Measurements from ENCODE around the gene GAL3ST2. TPM values are rescaled to one million over a fixed set of nuclear protein-coding genes. Genes with fewer than 3 reads are reported as not detected.

Gene GAL3ST2
- polyA plus RNA-seq, 1 donor from 2014 or later = not detected

DNA sequence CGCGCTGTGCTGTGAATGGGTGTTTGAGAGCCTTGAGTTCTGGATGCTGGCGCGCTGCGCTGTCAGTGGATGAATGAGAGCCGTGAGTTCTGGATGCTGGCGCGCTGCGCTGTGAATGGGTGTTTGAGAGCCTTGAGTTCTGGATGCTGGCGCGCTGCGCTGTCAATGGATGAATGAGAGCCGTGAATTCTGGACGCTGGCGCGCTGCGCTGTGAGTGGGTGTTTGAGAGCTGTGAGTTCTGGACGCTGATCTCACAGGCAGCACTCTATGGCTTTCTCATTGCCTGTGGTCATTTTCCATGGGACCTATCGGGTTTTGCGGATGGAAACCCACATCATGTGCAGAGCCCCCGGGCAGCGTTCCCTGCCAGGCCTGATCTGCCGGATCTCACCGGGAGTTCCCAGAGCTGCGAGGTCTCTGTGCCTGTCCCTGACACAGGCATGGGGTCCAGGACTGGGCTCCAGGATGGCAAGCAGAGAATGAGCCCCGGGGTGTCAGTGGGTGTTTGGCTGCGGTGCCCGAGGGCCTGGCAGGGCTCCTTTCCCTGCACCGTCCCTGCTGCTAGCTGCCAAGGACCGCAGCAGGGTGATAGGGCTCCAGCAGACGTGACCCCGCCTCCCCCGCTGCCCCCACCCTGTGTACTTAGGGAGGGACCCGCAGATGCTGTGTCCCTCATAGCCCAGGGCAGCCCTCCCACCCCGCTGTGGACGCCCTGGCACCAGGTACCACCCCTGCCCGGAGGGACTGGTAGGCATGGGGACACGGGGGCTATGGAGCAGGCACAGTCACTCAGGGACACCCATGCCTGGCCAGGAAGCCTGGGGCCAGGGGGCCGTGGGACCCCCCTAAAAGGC lies 72.4 kb downstream of the GAL3ST2 start:
- no peaks in the 10 kb centered on the region for H3K79me2 ChIP-seq (replicated peaks; ENCODE audit: insufficient read depth, low read length)
- H3K36me3 ChIP-seq (ENCODE audit: insufficient read depth, low read length) = no peaks in the 10 kb centered on the region
- H3K4me3 ChIP-seq (ENCODE audit: low read length) = no peak overlapping the region
- no peak overlapping the region for H3K27ac ChIP-seq (ENCODE audit: low read length)
- H4K20me1 ChIP-seq (ENCODE audit: insufficient read depth) = no peaks in the 10 kb centered on the region
- no peak for TF ChIP-seq EZH2 (IDR thresholded peaks at IDR 0.05; ENCODE audit: borderline replicate concordance, insufficient read depth, low read length, poor library complexity, severe bottlenecking)
- TF ChIP-seq, protein P1, sequence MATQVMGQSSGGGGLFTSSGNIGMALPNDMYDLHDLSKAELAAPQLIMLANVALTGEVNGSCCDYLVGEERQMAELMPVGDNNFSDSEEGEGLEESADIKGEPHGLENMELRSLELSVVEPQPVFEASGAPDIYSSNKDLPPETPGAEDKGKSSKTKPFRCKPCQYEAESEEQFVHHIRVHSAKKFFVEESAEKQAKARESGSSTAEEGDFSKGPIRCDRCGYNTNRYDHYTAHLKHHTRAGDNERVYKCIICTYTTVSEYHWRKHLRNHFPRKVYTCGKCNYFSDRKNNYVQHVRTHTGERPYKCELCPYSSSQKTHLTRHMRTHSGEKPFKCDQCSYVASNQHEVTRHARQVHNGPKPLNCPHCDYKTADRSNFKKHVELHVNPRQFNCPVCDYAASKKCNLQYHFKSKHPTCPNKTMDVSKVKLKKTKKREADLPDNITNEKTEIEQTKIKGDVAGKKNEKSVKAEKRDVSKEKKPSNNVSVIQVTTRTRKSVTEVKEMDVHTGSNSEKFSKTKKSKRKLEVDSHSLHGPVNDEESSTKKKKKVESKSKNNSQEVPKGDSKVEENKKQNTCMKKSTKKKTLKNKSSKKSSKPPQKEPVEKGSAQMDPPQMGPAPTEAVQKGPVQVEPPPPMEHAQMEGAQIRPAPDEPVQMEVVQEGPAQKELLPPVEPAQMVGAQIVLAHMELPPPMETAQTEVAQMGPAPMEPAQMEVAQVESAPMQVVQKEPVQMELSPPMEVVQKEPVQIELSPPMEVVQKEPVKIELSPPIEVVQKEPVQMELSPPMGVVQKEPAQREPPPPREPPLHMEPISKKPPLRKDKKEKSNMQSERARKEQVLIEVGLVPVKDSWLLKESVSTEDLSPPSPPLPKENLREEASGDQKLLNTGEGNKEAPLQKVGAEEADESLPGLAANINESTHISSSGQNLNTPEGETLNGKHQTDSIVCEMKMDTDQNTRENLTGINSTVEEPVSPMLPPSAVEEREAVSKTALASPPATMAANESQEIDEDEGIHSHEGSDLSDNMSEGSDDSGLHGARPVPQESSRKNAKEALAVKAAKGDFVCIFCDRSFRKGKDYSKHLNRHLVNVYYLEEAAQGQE (IDR thresholded peaks at IDR 0.05; ENCODE audit: borderline replicate concordance) = no peak
- no peak for TF ChIP-seq TAF1 (IDR thresholded peaks at IDR 0.05; ENCODE audit: low read depth)
- TF ChIP-seq SMC3 (conservative IDR thresholded peaks at IDR 0.05; ENCODE audit: poor library complexity) = no peak
- TF ChIP-seq RAD21 (conservative IDR thresholded peaks at IDR 0.05) = no peak
- no peak for TF ChIP-seq MXI1 (conservative IDR thresholded peaks at IDR 0.05; ENCODE audit: poor library complexity, severe bottlenecking)
- no peak for TF ChIP-seq EP300 (conservative IDR thresholded peaks at IDR 0.05; ENCODE audit: poor library complexity, severe bottlenecking)
- TF ChIP-seq, protein P2, sequence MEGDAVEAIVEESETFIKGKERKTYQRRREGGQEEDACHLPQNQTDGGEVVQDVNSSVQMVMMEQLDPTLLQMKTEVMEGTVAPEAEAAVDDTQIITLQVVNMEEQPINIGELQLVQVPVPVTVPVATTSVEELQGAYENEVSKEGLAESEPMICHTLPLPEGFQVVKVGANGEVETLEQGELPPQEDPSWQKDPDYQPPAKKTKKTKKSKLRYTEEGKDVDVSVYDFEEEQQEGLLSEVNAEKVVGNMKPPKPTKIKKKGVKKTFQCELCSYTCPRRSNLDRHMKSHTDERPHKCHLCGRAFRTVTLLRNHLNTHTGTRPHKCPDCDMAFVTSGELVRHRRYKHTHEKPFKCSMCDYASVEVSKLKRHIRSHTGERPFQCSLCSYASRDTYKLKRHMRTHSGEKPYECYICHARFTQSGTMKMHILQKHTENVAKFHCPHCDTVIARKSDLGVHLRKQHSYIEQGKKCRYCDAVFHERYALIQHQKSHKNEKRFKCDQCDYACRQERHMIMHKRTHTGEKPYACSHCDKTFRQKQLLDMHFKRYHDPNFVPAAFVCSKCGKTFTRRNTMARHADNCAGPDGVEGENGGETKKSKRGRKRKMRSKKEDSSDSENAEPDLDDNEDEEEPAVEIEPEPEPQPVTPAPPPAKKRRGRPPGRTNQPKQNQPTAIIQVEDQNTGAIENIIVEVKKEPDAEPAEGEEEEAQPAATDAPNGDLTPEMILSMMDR (IDR thresholded peaks at IDR 0.05; ENCODE audit: poor library complexity, severe bottlenecking) = no peak
- no peak for TF ChIP-seq POLR2AphosphoS5 (IDR thresholded peaks at IDR 0.05)
- no peaks in the 10 kb centered on the region for H3F3A ChIP-seq (ENCODE audit: insufficient read depth, low read length, poor library complexity, severe bottlenecking)
- no peaks in the 10 kb centered on the region for H3K9me3 ChIP-seq (ENCODE audit: low read length)
- no peak overlapping the region for H3K9ac ChIP-seq (ENCODE audit: low read length)
- no peak overlapping the region for H2AFZ ChIP-seq (ENCODE audit: low read depth, low read length)
- H3K4me2 ChIP-seq (ENCODE audit: low read length) = no peak overlapping the region
- H3K9me2 ChIP-seq (ENCODE audit: insufficient read depth, low read length) = no peaks in the 10 kb centered on the region
- H3K27me3 ChIP-seq (ENCODE audit: insufficient read depth, low read depth, low read length) = peaks cover 4% of the 10 kb centered on the region

DNA sequence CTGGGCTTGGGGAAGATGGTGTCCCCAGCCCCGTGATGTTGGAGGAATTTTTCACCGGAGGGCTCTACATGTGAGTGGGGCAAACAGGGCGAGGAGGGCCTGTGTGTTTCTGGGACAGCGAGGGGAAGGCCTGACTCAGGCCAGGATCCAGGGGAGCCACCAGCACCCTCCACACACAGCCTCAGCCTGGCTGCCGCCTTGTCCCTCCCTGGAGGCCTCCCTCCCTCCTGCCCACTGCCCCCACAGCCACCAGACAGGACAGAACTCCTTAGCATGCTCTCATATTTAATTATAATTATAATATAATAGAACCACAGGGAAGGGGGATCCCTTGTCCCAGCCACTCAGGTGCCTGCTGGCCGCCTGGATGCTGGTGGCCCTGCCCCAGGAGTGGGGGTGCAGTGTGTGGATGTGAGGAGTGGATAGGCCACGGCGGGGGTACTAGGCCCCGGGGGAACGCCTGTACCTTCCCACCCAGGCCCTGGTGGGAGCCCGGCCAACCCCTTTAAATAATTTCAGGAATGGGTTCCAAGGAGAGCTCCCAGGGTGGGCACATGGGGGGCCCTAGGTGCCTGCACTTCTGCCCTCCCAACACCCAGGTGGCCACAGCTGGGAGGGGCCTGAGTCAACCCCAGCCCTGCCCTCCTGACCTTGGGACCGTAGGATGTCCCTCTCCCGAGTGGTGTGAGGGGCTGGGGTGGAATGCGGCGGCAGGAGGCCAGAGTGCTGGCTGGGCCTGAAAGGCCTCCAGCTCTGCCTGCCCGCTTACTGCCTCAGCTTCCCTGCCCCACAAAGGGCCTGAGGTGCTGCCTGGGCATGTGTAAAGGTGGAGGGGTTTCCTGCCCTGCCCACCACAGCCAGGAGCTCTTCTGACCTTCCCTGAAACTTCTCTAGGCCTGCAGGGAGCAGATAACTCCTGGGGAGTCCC lies 73.3 kb downstream of the GAL3ST2 start:
- no peak overlapping the region for H3K9ac ChIP-seq (ENCODE audit: low read length)
- no peak overlapping the region for H2AFZ ChIP-seq (ENCODE audit: low read depth, low read length)
- H3K36me3 ChIP-seq (ENCODE audit: insufficient read depth, low read length) = no peaks in the 10 kb centered on the region
- H3K27me3 ChIP-seq (ENCODE audit: insufficient read depth, low read depth, low read length) = no peaks in the 10 kb centered on the region
- TF ChIP-seq TAF1 (IDR thresholded peaks at IDR 0.05; ENCODE audit: low read depth) = no peak
- TF ChIP-seq EP300 (conservative IDR thresholded peaks at IDR 0.05; ENCODE audit: poor library complexity, severe bottlenecking) = no peak
- no peak for TF ChIP-seq RAD21 (conservative IDR thresholded peaks at IDR 0.05)
- no peak for TF ChIP-seq SMC3 (conservative IDR thresholded peaks at IDR 0.05; ENCODE audit: poor library complexity)
- no peak for TF ChIP-seq POLR2AphosphoS5 (IDR thresholded peaks at IDR 0.05)
- TF ChIP-seq, protein P1 (IDR thresholded peaks at IDR 0.05; ENCODE audit: borderline replicate concordance) = no peak
- TF ChIP-seq, protein P2 (IDR thresholded peaks at IDR 0.05; ENCODE audit: poor library complexity, severe bottlenecking) = no peak
- TF ChIP-seq MXI1 (conservative IDR thresholded peaks at IDR 0.05; ENCODE audit: poor library complexity, severe bottlenecking) = no peak
- no peak for TF ChIP-seq EZH2 (IDR thresholded peaks at IDR 0.05; ENCODE audit: borderline replicate concordance, insufficient read depth, low read length, poor library complexity, severe bottlenecking)
- H3K79me2 ChIP-seq (replicated peaks; ENCODE audit: insufficient read depth, low read length) = no peaks in the 10 kb centered on the region
- H3K9me2 ChIP-seq (ENCODE audit: insufficient read depth, low read length) = no peaks in the 10 kb centered on the region
- no peaks in the 10 kb centered on the region for H3K9me3 ChIP-seq (ENCODE audit: low read length)
- no peak overlapping the region for H3K27ac ChIP-seq (ENCODE audit: low read length)
- H3K4me3 ChIP-seq (ENCODE audit: low read length) = no peak overlapping the region
- no peaks in the 10 kb centered on the region for H3F3A ChIP-seq (ENCODE audit: insufficient read depth, low read length, poor library complexity, severe bottlenecking)
- no peaks in the 10 kb centered on the region for H4K20me1 ChIP-seq (ENCODE audit: insufficient read depth)
- H3K4me2 ChIP-seq (ENCODE audit: low read length) = no peak overlapping the region

Measured in neural cell (in vitro differentiated cells).